GM19468 (cell line): ENCODE results near the gene C1orf74.
A peak's percentile ranks its signal among the peaks of the same experiment; 100 is the strongest.

Source experiments
- ATAC-seq: cut with Tn5 transposase; IDR thresholded peaks from one replicate; pipeline ENCODE4 v1.9.1; 2021; ENCODE audit warnings: mild to moderate bottlenecking, moderate library complexity, moderate number of reproducible peaks; ENCODE audit not compliant: unreplicated experiment; ENCODE audit errors: extremely low read depth

The C1orf74 gene

DNA sequence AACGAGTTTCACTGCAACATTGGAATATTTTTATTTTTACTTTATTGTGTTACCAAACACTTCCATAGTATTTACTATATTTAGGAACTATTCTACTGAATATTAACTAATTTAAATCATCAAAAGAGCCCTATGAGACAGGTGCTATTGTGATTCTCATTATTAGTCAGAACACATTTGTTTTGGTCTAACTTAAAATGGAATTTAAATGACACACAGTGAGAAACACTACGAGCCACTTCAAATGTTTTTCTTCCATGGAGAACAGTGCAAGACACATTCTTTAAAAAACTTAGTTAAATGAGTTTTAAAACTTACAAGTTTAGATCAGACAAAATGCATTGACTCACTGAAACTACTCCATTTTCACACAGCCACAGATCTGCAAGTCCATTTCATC lies 35.2 kb downstream of the C1orf74 start:
- no peak for ATAC-seq

DNA sequence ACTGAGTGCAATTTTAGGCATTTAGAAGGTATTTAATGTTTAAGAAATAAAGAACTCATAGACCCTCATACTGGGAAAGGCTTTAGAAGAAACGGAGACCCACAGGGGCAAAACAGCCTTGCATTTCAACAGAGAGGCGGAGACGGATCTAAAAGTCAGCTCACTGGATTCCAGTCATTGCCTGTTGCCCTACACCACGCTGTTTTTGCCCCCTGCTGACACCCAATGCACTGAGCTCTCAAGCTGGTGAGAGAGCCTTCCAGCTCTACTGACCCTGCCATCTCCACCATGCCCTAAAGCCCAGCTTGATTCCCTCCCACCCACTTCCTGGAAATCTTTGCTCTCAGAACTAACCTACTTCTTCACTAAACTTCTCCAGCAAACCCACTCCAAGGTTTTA lies 35.7 kb downstream of the C1orf74 start:
- ATAC-seq, result no peak

DNA sequence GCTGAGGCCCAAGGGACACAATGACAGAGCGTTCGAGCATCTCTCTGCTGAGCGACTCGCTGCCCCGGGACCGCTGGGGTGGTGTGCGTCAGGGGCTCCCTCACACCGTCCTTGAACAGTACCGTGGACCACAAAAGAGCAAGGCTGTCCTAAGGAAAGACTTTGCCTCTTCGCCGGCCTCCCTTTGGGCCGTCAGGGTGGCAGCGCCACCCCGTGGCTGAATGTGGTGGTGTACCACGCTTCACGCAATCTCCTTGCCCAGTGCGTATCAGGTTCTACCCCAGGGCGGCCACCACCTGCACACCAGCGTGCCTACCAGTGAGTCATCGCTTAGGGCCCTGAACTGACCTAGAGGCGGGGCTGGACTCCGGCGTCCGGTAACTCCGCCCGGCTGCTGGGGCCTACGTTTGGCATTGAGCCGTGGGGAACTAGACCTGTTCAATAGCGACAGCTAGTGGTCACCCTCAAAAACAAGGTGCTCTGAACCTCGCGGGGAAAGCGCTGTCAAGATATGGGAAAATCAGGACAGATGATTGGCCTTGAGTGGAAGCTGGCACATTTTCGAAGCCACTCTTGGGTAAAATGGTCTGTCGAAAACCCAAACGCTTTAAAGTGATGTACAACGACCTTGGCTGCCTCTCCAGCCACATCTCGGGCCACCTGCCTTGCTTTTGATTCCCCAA lies 36.6 kb downstream of the C1orf74 start:
- ATAC-seq, result peak; percentile 78

DNA sequence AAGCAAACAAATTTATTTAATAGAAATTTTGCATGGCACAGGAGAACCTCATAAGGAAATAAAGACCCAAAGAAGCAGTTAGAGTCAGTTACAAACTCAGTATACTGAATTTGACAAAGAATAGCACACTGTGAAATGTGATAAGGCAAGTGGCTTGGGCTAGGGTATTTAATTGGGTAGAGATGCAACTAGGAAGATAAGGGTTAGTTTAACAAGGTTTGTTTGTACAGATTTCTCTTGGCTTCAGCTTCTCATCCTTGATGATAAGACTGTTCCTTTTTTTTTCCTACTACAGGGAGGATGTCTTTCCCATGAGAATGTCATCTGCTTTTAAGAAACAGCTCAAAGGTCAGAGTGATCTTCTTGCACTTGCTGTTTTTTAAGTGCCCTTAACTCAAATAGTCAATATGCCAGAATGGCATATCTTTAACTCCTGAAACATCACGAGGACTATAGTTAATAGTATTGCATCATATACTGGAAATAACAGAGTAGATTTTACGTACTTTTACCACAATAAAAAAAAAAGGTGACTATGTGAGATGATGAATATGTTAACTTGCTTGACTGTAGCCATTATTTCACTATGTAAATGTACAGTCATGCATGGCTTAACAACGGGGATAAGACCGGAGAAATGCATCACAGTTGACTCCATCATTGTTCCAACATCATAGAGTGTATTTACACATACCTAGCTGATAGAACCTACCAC lies 37.8 kb downstream of the C1orf74 start:
- ATAC-seq, result no peak

DNA sequence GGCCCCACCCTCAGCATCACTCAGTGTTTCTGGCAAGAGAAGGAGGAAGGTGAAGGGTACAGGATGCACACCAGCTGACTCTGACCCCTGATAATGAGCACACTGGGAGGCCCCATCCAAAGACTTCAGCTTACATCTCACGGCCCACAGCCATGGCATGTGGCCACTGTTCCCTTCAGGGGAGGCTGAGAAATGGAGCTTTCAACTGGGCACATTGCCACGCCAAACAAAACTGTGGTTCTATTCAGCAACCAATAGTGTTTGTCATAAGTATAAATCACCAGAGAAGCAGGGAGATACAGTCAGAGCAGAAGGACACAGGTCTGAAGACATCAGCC lies 41.2 kb downstream of the C1orf74 start:
- ATAC-seq, result no peak

DNA sequence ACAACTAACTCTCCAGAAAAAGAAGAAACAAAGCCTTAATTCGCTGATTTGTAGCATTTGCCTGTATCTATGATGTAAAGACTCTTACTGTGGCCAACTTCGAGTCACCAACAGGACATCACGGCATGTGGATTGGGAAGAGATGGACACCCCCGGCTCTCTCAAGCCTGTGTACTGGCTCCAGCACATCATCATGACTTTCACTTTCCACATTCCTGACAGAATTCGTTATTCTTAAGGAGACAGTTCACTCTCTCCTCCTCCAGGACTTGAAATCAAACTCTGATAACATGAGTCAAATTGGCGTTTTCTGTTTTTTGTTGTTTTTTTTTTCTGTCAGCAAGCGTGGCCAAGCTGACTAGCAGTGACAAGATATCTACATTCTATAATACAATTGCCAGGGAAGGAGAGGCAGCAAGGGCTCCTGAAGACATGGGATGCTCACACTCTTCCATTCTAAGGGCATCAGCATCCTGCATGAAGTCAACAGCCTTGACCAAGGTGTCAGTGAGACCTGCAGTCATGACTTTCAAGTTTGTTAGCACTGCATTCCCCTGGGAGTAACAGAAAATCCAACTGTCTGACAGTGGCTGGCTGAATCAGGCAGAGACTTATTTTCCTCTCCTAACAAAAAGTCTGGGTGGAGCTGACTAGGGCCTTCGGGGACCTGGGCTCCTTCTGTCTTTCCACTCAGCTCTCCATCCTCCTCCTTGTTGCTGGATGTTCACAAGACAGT lies 41.8 kb downstream of the C1orf74 start:
- ATAC-seq, result no peak

DNA sequence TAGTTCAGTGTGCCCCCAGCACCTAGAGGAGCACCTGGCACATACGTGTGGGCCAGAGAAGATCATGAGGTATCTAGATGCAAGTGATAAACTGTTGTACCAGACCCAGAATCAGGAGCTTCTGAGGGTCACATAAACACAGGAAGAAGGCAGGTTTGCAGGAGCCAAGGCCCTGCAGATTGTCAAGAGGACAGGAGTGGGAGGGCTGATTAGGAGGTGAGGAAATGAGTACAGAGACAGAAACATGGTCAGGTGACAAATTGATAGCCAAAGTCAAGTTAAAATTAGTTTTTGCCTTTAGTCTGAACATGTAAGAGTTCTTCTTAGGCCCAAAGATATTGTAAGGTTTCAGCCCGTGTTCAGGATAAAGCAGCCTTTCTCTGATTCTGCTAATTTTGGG lies 42.5 kb downstream of the C1orf74 start:
- ATAC-seq, result no peak

DNA sequence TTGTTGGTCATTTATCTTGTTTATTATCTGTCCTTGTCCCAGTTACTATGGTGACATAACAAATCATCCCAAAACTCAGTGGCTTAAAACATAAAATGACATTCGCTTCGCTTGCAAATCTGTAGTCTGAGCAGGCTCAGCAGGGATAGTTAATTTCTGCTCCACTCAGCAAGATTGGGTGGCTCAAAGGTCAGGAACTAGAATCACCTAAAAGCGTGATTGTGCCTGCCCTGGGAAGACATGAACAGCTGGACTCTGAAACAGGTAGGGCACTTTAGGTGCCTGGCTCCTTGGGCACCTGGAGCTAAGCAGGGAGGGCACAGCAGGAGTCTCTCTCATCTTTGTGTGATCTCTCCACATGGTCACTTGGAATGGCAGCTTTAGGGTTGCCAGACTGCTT lies 43.2 kb downstream of the C1orf74 start:
- ATAC-seq, result no peak

DNA sequence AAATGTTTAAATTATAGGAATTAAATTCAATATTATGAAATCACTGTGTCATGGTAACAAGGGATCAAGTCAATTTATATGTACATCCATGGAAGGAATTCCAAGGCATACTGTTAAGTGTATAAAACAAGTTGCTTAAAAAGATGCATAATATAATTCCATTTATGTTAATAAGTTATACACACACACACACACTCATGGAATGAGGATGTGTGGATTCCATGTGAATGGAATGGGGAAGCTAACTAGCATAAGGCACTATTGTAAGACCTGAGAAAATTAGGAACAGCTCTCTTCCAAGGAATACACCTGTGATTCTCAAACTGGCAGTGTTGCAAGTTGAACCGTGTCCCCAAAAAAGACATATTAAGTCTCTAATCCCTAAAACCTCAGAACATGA lies 46.1 kb downstream of the C1orf74 start:
- ATAC-seq, result no peak

DNA sequence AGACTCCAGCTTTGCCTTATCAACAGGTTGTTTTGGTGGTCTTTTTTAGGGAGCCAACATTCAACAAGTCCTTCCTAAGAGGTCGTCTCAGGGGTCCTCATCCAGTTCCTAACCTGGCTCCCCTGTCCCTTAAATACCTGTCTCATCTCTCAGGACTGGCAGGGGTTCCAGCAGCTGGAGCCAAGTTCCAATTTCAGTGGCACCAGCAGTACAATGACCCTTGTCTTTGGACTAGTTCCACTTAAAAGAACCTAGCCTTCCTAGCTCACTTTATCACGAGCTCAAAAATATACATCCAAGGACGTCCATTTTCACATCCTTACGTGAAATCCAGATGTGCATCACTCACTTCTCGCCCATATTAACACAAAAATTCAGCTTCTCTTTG lies 47.2 kb downstream of the C1orf74 start:
- no peak for ATAC-seq

DNA sequence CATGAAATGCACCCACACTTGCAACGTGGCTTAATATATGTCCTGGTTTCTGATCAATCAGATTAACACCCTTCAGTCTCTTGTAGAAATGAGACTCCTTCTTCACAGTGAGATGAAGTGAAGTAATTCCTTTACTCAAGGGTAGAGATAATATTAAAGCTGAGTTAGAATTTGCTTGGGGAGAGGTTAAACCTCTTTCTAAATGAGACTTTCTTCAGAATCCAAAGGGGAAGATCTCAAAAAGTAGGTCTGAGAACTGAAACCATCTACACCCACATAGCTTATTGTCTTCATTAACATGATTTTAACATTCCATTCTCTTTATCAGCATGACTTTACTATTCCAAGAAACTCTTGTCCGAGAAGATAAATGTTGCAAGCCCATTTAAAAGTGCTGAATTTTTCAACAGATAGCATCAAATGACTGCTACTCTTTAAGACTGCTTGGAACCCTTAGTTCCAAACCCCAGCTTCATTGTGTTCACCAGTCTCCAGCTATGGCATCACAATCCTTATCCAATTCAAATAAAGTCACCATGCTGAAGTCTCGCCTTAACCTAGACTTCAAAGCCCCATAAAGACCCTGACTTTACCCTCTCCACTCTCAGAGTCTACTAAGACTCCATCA lies 47.8 kb downstream of the C1orf74 start:
- no peak for ATAC-seq

DNA sequence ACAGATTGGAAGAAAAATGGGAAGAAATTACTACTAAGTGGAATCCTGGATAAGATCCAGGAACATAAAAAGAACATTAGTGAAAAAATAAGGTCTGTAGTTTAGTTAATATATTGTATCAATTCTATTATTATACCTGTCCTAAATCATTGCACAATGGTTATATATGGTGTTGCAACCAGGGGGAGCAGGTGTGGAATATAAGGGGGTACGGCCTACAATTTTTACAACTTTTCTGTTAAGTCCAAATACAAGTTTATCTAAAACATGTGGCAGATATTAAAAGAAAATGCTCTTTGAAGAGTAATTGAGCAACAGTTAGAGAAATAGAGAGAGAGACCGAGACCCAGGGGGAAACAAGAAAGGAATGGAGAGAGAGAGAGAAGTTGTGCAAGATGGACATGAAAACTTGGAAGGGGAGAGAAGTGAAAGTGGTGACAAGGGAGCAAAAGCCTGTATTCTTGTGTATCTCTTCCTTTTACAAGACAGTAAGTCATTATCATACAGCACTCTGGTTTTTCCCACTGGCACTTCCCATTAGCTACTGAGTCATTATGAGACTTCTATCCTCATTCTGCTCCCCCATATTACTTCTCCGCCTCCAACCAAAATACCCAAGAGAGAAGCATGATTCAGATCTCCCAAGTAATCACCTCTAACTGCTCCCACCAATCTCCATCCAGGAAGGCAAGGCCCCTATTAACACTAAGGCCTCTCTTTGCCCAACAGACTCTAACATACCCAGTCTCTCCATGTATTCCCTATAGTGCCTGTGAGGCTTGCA lies 50.8 kb downstream of the C1orf74 start:
- no peak for ATAC-seq

DNA sequence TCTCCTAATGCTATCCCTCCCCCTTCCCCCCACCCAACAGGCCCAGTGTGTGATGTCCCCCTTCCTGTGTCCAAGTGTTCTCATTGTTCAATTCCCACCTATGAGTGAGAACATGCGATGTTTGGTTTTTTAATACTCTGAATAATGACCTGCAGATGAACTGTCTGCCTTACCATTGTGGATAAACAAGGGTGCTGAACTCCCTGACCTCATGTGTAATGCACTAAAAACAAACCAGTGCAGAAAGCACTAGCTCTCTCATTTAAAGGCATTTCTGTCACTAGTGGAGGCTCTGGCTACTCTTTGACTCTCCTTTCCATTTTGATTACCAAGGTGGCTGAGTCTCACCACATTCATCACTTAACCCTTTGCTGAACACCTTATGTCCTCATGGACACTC lies 51.6 kb downstream of the C1orf74 start:
- no peak for ATAC-seq

DNA sequence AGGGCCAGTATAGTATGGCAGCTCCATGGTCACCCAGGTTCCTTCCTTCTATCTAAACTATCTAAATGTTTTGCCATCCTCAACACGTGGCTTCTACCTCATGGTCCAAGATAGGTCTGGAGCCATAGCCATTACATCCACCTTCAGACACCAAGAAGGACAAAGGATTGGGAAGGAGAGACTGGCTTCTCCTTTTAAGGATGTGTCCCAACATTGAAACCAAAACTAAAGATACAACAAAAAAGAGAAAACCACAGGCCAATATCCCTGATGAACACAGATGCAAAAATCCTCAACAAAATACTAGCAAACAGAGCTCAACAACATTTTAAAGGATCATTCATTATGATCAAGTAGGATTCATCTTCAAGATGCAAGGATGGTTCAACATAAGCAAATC lies 54.9 kb downstream of the C1orf74 start:
- ATAC-seq, result no peak
